OCI-LY7 (cell line): ENCODE results near the gene C2orf74.

ENCODE experiments used
- CTCF ChIP-seq: fragments of 200-600 bp; sonication (generic); conservative IDR thresholded peaks from 2 replicates; pipeline ENCODE4 v1.5.1; 2014; ENCODE audit warnings: mild to moderate bottlenecking, antibody characterized with exemption, low read length, moderate library complexity, mixed read lengths
- EZH2phosphoT487 ChIP-seq: fragments of 200-600 bp; sonication (generic); IDR thresholded peaks from 2 replicates; pipeline ENCODE4 v1.6.1; 2018; ENCODE audit warnings: low read depth, borderline replicate concordance, mild to moderate bottlenecking, mixed run types, antibody characterized with exemption, low read length, moderate library complexity, mixed read lengths

GRCh38 chr2:61161888-61162287 is at the start of gene C2orf74:
- TF ChIP-seq CTCF, result no peak
- no peak for TF ChIP-seq EZH2phosphoT487
